BE2C (cell line): ENCODE data around the gene HOXA7.

Experiments
- DNase-seq: peaks from one replicate; pipeline ENCODE4 v3.0.0-alpha.2; 2020
- H3K27me3 ChIP-seq: fragments of 250-450 bp; sonication (Bioruptor Pico); 2 replicates; pipeline ENCODE4 v1.5.1; 2020; ENCODE audit warnings: mild to moderate bottlenecking
- H3K36me3 ChIP-seq: fragments of 250-450 bp; sonication (Bioruptor Pico); 2 replicates; pipeline ENCODE4 v1.5.1; 2020; ENCODE audit warnings: mild to moderate bottlenecking
- H3K4me1 ChIP-seq: fragments of 250-450 bp; sonication (Bioruptor Pico); 2 replicates; pipeline ENCODE4 v1.5.1; 2020
- H3K4me3 ChIP-seq: 2 replicates; pipeline ENCODE4 v1.5.1; 2011; ENCODE audit warnings: low read depth, low read length
- H3K9me3 ChIP-seq: fragments of 250-450 bp; sonication (Bioruptor Pico); 2 replicates; pipeline ENCODE4 v1.5.1; 2020
- CTCF ChIP-seq: IDR thresholded peaks from 2 replicates; pipeline ENCODE4 v1.5.1; 2012; ENCODE audit warnings: mild to moderate bottlenecking, low read depth, low read length

Gene HOXA7

GRCh38 chr7:27167916-27168264 lies 11.4 kb upstream of the HOXA7 start:
- no peaks in the 10 kb centered on the region for H3K4me1 ChIP-seq
- H3K4me3 ChIP-seq: no peak overlapping the region
- no peaks in the 10 kb centered on the region for H3K36me3 ChIP-seq
- no peaks in the 10 kb centered on the region for H3K9me3 ChIP-seq
- H3K27me3 ChIP-seq: peaks cover 100% of the 10 kb centered on the region
- TF ChIP-seq CTCF: no peak
- no peak for DNase-seq

- no peak for DNase-seq
Observed at GRCh38 chr7:27166531-27167505, 10.3 kb upstream of the HOXA7 start.

DNA sequence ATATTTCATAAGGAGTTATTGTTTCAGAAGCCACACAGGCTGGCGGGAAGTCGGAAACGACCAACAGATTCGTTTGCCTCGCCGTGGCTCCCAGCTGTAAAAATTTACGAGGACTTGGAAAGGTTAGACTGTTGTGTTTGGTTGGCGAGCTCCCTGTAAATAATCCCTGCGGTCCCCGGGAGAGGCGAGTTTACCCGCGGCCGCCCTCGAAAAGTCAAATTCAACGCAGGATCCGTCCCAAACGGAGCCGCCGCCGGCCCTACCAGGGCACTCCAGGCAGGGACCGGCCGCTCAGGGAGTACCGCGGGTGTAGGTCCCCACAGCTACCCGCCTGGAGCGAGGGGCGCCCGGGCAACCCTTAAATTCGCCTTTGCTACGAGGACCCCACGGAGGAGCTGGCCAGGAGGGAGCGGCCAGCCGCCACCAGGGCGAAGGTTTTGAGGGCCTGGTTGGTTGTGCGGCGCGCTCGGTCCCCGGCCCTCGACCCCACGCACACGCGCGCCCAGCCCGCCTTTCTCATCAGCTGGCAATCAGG lies 9.6 kb upstream of the HOXA7 start:
- Histone ChIP-seq H3K27me3 (peaks cover 97% of the 10 kb centered on the region), H3K4me1 (no peaks in the 10 kb centered on the region), H3K4me3 (no peak overlapping the region), H3K9me3 (no peaks in the 10 kb centered on the region), H3K36me3 (no peaks in the 10 kb centered on the region)
- no peak for DNase-seq
- TF ChIP-seq CTCF: no peak

More at GRCh38 chr7:27166531-27167505, 10.3 kb upstream of the HOXA7 start:
- Histone ChIP-seq H3K4me3 (no peak overlapping the region), H3K36me3 (no peaks in the 10 kb centered on the region), H3K9me3 (no peaks in the 10 kb centered on the region), H3K27me3 (peaks cover 100% of the 10 kb centered on the region), H3K4me1 (no peaks in the 10 kb centered on the region)
- TF ChIP-seq CTCF: no peak

DNA sequence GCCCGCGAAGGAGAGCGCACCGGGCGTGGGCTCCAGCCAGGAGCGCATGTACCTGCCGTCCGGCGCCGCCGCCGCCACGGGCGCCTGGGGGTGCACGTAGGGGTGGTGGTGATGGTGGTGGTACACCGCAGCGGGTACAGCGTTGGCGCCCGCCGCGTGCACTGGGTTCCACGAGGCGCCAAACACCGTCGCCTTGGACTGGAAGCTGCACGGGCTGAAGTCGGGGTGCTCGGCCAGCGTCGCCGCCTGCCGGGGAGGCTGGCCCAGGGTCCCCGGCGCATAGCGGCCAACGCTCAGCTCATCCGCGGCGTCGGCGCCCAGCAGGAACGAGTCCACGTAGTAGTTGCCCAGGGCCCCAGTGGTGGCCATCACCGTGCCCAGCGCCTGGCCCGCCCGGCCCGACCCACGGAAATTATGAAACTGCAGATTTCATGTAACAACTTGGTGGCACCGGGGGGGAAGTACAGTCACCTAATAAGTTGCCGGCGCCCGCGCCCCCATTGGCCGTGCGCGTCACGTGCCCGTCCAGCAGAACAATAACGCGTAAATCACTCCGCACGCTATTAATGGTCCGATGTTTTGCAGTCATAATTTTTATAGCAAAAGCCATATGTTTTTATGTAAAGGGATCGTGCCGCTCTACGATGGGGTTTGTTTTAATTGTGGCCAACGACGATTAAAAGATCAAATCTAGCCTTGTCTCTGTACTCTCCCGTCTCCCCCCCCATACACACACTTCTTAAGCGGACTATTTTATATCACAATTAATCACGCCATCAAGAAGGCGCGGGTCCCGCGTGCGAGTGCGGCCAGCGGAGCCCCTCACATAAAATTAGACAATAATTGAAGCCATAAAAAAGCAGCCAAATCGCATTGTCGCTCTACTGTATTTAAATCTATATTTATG lies 8.9 kb upstream of the HOXA7 start, which contains the start of gene HOXA9:
HOXA9 (minus strand) TSS at position 449 of the 907 bp plus-strand sequence; CDS start at position 369, 80 bp downstream.
- no peak for DNase-seq

More for the DNA sequence above, 8.9 kb upstream of the HOXA7 start, which contains the start of gene HOXA9:
- H3K9me3 ChIP-seq: no peaks in the 10 kb centered on the region
- H3K36me3 ChIP-seq: no peaks in the 10 kb centered on the region
- no peak for TF ChIP-seq CTCF
- H3K27me3 ChIP-seq: peaks cover 97% of the 10 kb centered on the region
- no peaks in the 10 kb centered on the region for H3K4me1 ChIP-seq
- H3K4me3 ChIP-seq: no peak within 1 kb of the TSS
